ENCODE data around the gene ATP2B2.

Gene ATP2B2

GRCh38 chr3:10437995-10438901, 67.1 kb downstream of the ATP2B2 start:
- ATAC-seq (peak; percentile 48), DNase-seq (peak; percentile 29)
- Mint-ChIP-seq H3K27ac (peak overlapping the region; percentile 63), H3K4me3 (no peak overlapping the region), H3K36me3 (ENCODE audit: low read depth) (no peaks in the 10 kb centered on the region), H3K27me3 (no peaks in the 10 kb centered on the region), H3K9me3 (no peaks in the 10 kb centered on the region), H3K4me1 (peaks cover 40% of the 10 kb centered on the region)

GRCh38 chr3:10437272-10437994, 68.0 kb downstream of the ATP2B2 start:
- H3K4me1 Mint-ChIP-seq, result peaks cover 40% of the 10 kb centered on the region
- peak; percentile 81 for ATAC-seq
- peak; percentile 70 for DNase-seq
- no peaks in the 10 kb centered on the region for H3K36me3 Mint-ChIP-seq (ENCODE audit: low read depth)
- H3K9me3 Mint-ChIP-seq, result no peaks in the 10 kb centered on the region
- peak overlapping the region; percentile 63 for H3K27ac Mint-ChIP-seq
- no peaks in the 10 kb centered on the region for H3K27me3 Mint-ChIP-seq
- no peak overlapping the region for H3K4me3 Mint-ChIP-seq

- Mint-ChIP-seq H3K9me3 (no peaks in the 10 kb centered on the region), H3K36me3 (ENCODE audit: low read depth) (no peaks in the 10 kb centered on the region), H3K4me1 (peaks cover 40% of the 10 kb centered on the region), H3K27ac (no peak overlapping the region), H3K27me3 (no peaks in the 10 kb centered on the region), H3K4me3 (no peak overlapping the region)
- no peak for ATAC-seq
- DNase-seq, result no peak
Measured at GRCh38 chr3:10435850-10436249, 69.5 kb downstream of the ATP2B2 start.

- DNase-seq (no peak), ATAC-seq (no peak)
- Mint-ChIP-seq H3K9me3 (no peaks in the 10 kb centered on the region), H3K36me3 (ENCODE audit: low read depth) (no peaks in the 10 kb centered on the region), H3K27ac (no peak overlapping the region), H3K4me3 (no peak overlapping the region), H3K27me3 (no peaks in the 10 kb centered on the region), H3K4me1 (peaks cover 34% of the 10 kb centered on the region)
Measured at GRCh38 chr3:10434938-10435336, 70.4 kb downstream of the ATP2B2 start.

GRCh38 chr3:10434144-10434937, 71.0 kb downstream of the ATP2B2 start:
- no peak for DNase-seq
- H3K9me3 Mint-ChIP-seq, result no peaks in the 10 kb centered on the region
- no peak overlapping the region for H3K4me3 Mint-ChIP-seq
- peaks cover 34% of the 10 kb centered on the region for H3K4me1 Mint-ChIP-seq
- no peaks in the 10 kb centered on the region for H3K27me3 Mint-ChIP-seq
- H3K36me3 Mint-ChIP-seq (ENCODE audit: low read depth), result no peaks in the 10 kb centered on the region
- H3K27ac Mint-ChIP-seq, result peak overlapping the region; percentile 57
- ATAC-seq, result no peak

- no peak for DNase-seq
- Mint-ChIP-seq H3K4me3 (no peak overlapping the region), H3K27ac (no peak overlapping the region), H3K9me3 (no peaks in the 10 kb centered on the region), H3K36me3 (ENCODE audit: low read depth) (no peaks in the 10 kb centered on the region), H3K27me3 (no peaks in the 10 kb centered on the region), H3K4me1 (peaks cover 24% of the 10 kb centered on the region)
- ATAC-seq, result no peak
Measured at GRCh38 chr3:10432931-10433330, 72.5 kb downstream of the ATP2B2 start.

- Mint-ChIP-seq H3K27ac (no peak overlapping the region), H3K27me3 (no peaks in the 10 kb centered on the region), H3K9me3 (no peaks in the 10 kb centered on the region), H3K36me3 (ENCODE audit: low read depth) (no peaks in the 10 kb centered on the region), H3K4me3 (no peak overlapping the region), H3K4me1 (peaks cover 18% of the 10 kb centered on the region)
- DNase-seq, result no peak
- no peak for ATAC-seq
Measured at GRCh38 chr3:10432156-10432845, 73.1 kb downstream of the ATP2B2 start.

GRCh38 chr3:10430805-10431204, 74.6 kb downstream of the ATP2B2 start:
- Mint-ChIP-seq H3K27me3 (no peaks in the 10 kb centered on the region), H3K9me3 (no peaks in the 10 kb centered on the region), H3K36me3 (ENCODE audit: low read depth) (no peaks in the 10 kb centered on the region), H3K4me3 (no peak overlapping the region), H3K4me1 (peaks cover 5% of the 10 kb centered on the region), H3K27ac (no peak overlapping the region)
- ATAC-seq, result no peak
- no peak for DNase-seq

GRCh38 chr3:10428406-10429091, 76.8 kb downstream of the ATP2B2 start:
- Mint-ChIP-seq H3K4me3 (no peak overlapping the region), H3K27me3 (no peaks in the 10 kb centered on the region), H3K9me3 (no peaks in the 10 kb centered on the region), H3K27ac (no peak overlapping the region), H3K4me1 (no peaks in the 10 kb centered on the region), H3K36me3 (ENCODE audit: low read depth) (no peaks in the 10 kb centered on the region)
- DNase-seq (no peak), ATAC-seq (no peak)

- Mint-ChIP-seq H3K27me3 (no peaks in the 10 kb centered on the region), H3K9me3 (no peaks in the 10 kb centered on the region), H3K4me1 (no peaks in the 10 kb centered on the region), H3K36me3 (ENCODE audit: low read depth) (no peaks in the 10 kb centered on the region), H3K27ac (no peak overlapping the region), H3K4me3 (no peak overlapping the region)
- ATAC-seq, result no peak
- no peak for DNase-seq
Measured at GRCh38 chr3:10426346-10427220, 78.8 kb downstream of the ATP2B2 start.

GRCh38 chr3:10423171-10423882, 82.1 kb downstream of the ATP2B2 start:
- ATAC-seq (no peak), DNase-seq (no peak)
- H3K27me3 Mint-ChIP-seq, result no peaks in the 10 kb centered on the region
- no peak overlapping the region for H3K4me3 Mint-ChIP-seq
- no peaks in the 10 kb centered on the region for H3K36me3 Mint-ChIP-seq (ENCODE audit: low read depth)
- peaks cover 10% of the 10 kb centered on the region for H3K4me1 Mint-ChIP-seq
- H3K27ac Mint-ChIP-seq, result no peak overlapping the region
- no peaks in the 10 kb centered on the region for H3K9me3 Mint-ChIP-seq

GRCh38 chr3:10421996-10422395, 83.4 kb downstream of the ATP2B2 start:
- Mint-ChIP-seq H3K27me3 (no peaks in the 10 kb centered on the region), H3K4me1 (peaks cover 10% of the 10 kb centered on the region), H3K4me3 (no peak overlapping the region), H3K9me3 (no peaks in the 10 kb centered on the region), H3K27ac (no peak overlapping the region), H3K36me3 (ENCODE audit: low read depth) (no peaks in the 10 kb centered on the region)
- ATAC-seq (no peak), DNase-seq (no peak)

Measured in activated naive CD8-positive, alpha-beta T cell treated with anti-CD3 and anti-CD28 coated beads, Interleukin-2, amount 50 U/mL, for 24 hours (primary cell).